ENCODE measurements around the gene CNKSR2.
A peak's percentile ranks its signal among the peaks of the same experiment; 100 is the strongest.
"Not testable (repeated sequence)": the region's sequence is repeated elsewhere in the genome, so short reads cannot be mapped to it uniquely, and the experiment has no call there.

The CNKSR2 gene

GRCh38 chrX:21479695-21480270, 105.6 kb downstream of the CNKSR2 start:
- Histone ChIP-seq H3K4me2 (ENCODE audit: low read length) (no peak overlapping the region), H3K27me3 (ENCODE audit: insufficient read depth, low read length) (no peaks in the 10 kb centered on the region), H3K4me1 (ENCODE audit: insufficient read depth, low read length, severe bottlenecking) (no peaks in the 10 kb centered on the region), H3K36me3 (ENCODE audit: insufficient read depth, low read length) (no peaks in the 10 kb centered on the region), H4K20me1 (ENCODE audit: insufficient read depth, low read length) (no peaks in the 10 kb centered on the region), H3K9me3 (ENCODE audit: low read length) (no peaks in the 10 kb centered on the region), H2AFZ (ENCODE audit: low read length) (no peak overlapping the region), H3F3A (ENCODE audit: insufficient read depth, low read length) (no peaks in the 10 kb centered on the region), H3K9ac (ENCODE audit: low read length) (no peak overlapping the region), H3K79me2 (ENCODE audit: insufficient read depth, low read length) (no peaks in the 10 kb centered on the region), H3K27ac (ENCODE audit: low read depth, low read length, poor library complexity, severe bottlenecking) (no peak overlapping the region), H3K4me3 (ENCODE audit: low read depth, low read length, poor library complexity, severe bottlenecking) (no peak overlapping the region), H3K9me2 (ENCODE audit: low read depth, low read length) (no peaks in the 10 kb centered on the region)
- TF ChIP-seq EZH2 (IDR thresholded peaks at IDR 0.05; ENCODE audit: borderline replicate concordance, low read length) (no peak), CTCF (IDR thresholded peaks at IDR 0.05; ENCODE audit: low read length) (peak; percentile 57)

GRCh38 chrX:21481761-21482160, 107.5 kb downstream of the CNKSR2 start:
- no peaks in the 10 kb centered on the region for H3K36me3 ChIP-seq (ENCODE audit: insufficient read depth, low read length)
- no peak overlapping the region for H3K27ac ChIP-seq (ENCODE audit: low read depth, low read length, poor library complexity, severe bottlenecking)
- H3K27me3 ChIP-seq (ENCODE audit: insufficient read depth, low read length), result no peaks in the 10 kb centered on the region
- no peaks in the 10 kb centered on the region for H3F3A ChIP-seq (ENCODE audit: insufficient read depth, low read length)
- H3K4me1 ChIP-seq (ENCODE audit: insufficient read depth, low read length, severe bottlenecking), result no peaks in the 10 kb centered on the region
- TF ChIP-seq CTCF (IDR thresholded peaks at IDR 0.05; ENCODE audit: low read length), result no peak
- no peak for TF ChIP-seq EZH2 (IDR thresholded peaks at IDR 0.05; ENCODE audit: borderline replicate concordance, low read length)
- H3K9ac ChIP-seq (ENCODE audit: low read length), result no peak overlapping the region
- no peak overlapping the region for H3K4me3 ChIP-seq (ENCODE audit: low read depth, low read length, poor library complexity, severe bottlenecking)
- H4K20me1 ChIP-seq (ENCODE audit: insufficient read depth, low read length), result no peaks in the 10 kb centered on the region
- no peak overlapping the region for H2AFZ ChIP-seq (ENCODE audit: low read length)
- no peaks in the 10 kb centered on the region for H3K9me3 ChIP-seq (ENCODE audit: low read length)
- no peaks in the 10 kb centered on the region for H3K9me2 ChIP-seq (ENCODE audit: low read depth, low read length)
- no peak overlapping the region for H3K4me2 ChIP-seq (ENCODE audit: low read length)
- H3K79me2 ChIP-seq (ENCODE audit: insufficient read depth, low read length), result no peaks in the 10 kb centered on the region

- not testable (repeated sequence) for H3K4me2 ChIP-seq (ENCODE audit: low read length); H4K20me1 ChIP-seq (ENCODE audit: insufficient read depth, low read length); H3K9ac ChIP-seq (ENCODE audit: low read length); H3K9me2 ChIP-seq (ENCODE audit: low read depth, low read length); H3K9me3 ChIP-seq (ENCODE audit: low read length); H3K4me1 ChIP-seq (ENCODE audit: insufficient read depth, low read length, severe bottlenecking); H2AFZ ChIP-seq (ENCODE audit: low read length); H3K27ac ChIP-seq (ENCODE audit: low read depth, low read length, poor library complexity, severe bottlenecking); H3K27me3 ChIP-seq (ENCODE audit: insufficient read depth, low read length); H3K36me3 ChIP-seq (ENCODE audit: insufficient read depth, low read length); H3K4me3 ChIP-seq (ENCODE audit: low read depth, low read length, poor library complexity, severe bottlenecking); H3K79me2 ChIP-seq (ENCODE audit: insufficient read depth, low read length); H3F3A ChIP-seq (ENCODE audit: insufficient read depth, low read length)
Measured at GRCh38 chrX:21484051-21484450, 109.8 kb downstream of the CNKSR2 start.

GRCh38 chrX:21487832-21488231, 113.6 kb downstream of the CNKSR2 start:
- H3K4me1 ChIP-seq (ENCODE audit: insufficient read depth, low read length, severe bottlenecking), result no peaks in the 10 kb centered on the region
- H3K4me3 ChIP-seq (ENCODE audit: low read depth, low read length, poor library complexity, severe bottlenecking), result no peak overlapping the region
- no peaks in the 10 kb centered on the region for H3K9me2 ChIP-seq (ENCODE audit: low read depth, low read length)
- no peak overlapping the region for H3K4me2 ChIP-seq (ENCODE audit: low read length)
- no peak overlapping the region for H3K9ac ChIP-seq (ENCODE audit: low read length)
- H4K20me1 ChIP-seq (ENCODE audit: insufficient read depth, low read length), result no peaks in the 10 kb centered on the region
- no peaks in the 10 kb centered on the region for H3K36me3 ChIP-seq (ENCODE audit: insufficient read depth, low read length)
- H3K27ac ChIP-seq (ENCODE audit: low read depth, low read length, poor library complexity, severe bottlenecking), result no peak overlapping the region
- no peaks in the 10 kb centered on the region for H3K79me2 ChIP-seq (ENCODE audit: insufficient read depth, low read length)
- H3F3A ChIP-seq (ENCODE audit: insufficient read depth, low read length), result no peaks in the 10 kb centered on the region
- no peak for TF ChIP-seq EZH2 (IDR thresholded peaks at IDR 0.05; ENCODE audit: borderline replicate concordance, low read length)
- TF ChIP-seq CTCF (IDR thresholded peaks at IDR 0.05; ENCODE audit: low read length), result no peak
- no peaks in the 10 kb centered on the region for H3K27me3 ChIP-seq (ENCODE audit: insufficient read depth, low read length)
- H3K9me3 ChIP-seq (ENCODE audit: low read length), result no peaks in the 10 kb centered on the region
- no peak overlapping the region for H2AFZ ChIP-seq (ENCODE audit: low read length)
